ES-I3 (cell line): ENCODE results near the gene TRPM6.

Source experiments
- H3K36me3 ChIP-seq: 2 replicates; pipeline ENCODE4 v1.6.1; 2013; ENCODE audit warnings: mild to moderate bottlenecking, low read length, control low read depth, moderate library complexity; ENCODE audit not compliant: insufficient read depth
- H3K4me1 ChIP-seq: 2 replicates; pipeline ENCODE4 v1.6.1; 2013; ENCODE audit warnings: mild to moderate bottlenecking, control low read depth, low read length; ENCODE audit not compliant: insufficient read depth
- H3K9ac ChIP-seq: 2 replicates; pipeline ENCODE4 v1.6.1; 2013; ENCODE audit warnings: low read depth, mild to moderate bottlenecking, low read length, moderate library complexity
- H3K9me3 ChIP-seq: 2 replicates; pipeline ENCODE4 v1.6.1; 2013; ENCODE audit warnings: mild to moderate bottlenecking, low read length, moderate library complexity; ENCODE audit not compliant: control insufficient read depth, insufficient read depth

TRPM6 gene

DNA sequence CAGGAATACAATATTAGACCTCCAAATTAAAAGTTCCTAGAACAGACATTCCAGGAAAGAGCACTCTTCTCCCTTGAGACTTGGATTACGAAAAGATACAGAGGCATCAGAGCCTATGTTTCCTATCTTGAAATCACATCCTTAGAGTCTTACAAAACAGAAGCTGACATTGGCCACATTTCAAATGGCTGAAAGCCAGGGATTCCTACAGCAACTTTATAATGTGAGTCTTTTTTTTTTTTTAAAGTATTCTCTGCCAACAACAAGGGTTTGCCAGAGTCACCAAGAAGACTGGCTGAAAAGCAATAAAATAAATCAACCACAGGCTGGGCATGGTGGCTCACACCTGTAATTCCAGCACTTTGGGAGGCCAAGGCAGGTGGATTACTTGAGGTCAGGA, 63.1 kb downstream of the TRPM6 start:
- Histone ChIP-seq H3K9me3 (no peaks in the 10 kb centered on the region), H3K36me3 (no peaks in the 10 kb centered on the region), H3K4me1 (peaks cover 9% of the 10 kb centered on the region), H3K9ac (no peak overlapping the region)

DNA sequence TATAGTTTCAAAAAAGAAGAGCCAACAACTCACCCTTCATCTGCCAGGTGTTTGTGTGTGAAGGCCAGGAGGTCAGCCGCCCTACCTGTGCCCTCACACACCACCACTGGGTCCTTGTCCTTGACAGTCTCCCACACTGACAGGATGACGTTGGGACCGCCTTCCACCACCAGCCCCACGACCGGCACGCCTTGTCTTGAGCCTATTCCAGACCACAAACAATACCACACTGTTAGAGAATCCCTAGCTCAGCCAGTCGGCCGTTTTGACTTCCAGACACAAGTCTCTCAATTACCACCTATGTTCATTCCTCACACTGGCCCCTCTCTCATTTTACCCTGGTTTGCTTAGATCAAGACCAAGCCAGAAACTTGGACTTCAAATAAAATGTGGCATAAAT, 66.1 kb downstream of the TRPM6 start:
- Histone ChIP-seq H3K4me1 (peaks cover 9% of the 10 kb centered on the region), H3K36me3 (no peaks in the 10 kb centered on the region), H3K9ac (no peak overlapping the region)

DNA sequence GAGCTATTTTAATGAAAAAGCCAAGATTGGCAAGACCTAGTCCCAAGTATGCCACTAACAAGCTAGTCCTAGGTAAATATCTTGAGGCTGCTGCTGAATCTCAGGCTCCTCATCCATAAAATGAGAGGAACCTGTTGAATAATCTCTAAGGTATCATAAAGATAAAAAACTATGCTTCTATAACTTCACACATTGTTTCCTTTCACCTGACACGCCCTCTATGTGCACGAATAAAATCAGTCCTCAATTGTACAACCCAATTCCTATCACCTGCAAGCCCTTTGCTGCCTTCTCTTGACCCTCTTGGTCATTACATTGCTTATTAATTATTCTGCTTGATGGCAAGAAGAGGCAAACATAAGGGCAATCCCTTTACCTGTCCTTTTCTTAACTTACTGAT, 69.9 kb downstream of the TRPM6 start:
- Histone ChIP-seq H3K4me1 (no peaks in the 10 kb centered on the region), H3K9me3 (no peaks in the 10 kb centered on the region), H3K36me3 (no peaks in the 10 kb centered on the region), H3K9ac (no peak overlapping the region)

More for the DNA sequence above, 66.1 kb downstream of the TRPM6 start:
- no peaks in the 10 kb centered on the region for H3K9me3 ChIP-seq

DNA sequence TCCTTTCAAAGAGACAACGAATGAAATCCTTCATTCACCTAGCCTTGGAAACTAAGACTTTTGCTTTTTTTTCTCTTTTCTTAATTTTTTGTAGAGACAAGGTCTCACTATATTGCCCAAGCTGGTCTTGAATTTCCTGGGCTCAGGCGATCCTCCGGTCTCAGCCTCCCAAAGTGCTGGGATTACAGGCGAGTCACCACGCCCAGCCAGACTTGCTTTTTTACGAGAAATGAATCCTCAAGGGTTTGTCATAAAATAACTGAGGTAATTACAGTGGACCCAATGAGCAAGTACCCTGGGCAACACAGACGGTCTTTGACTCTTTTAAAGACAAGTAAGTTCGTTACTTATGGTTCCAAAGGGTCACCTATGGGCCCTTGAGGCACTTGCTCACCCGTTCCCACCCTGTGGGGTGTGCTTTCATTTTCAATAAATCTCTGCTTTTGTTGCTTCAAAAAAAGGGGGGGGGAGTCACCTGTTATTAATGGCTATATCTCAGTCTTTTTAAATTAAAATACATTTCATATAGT, 70.4 kb downstream of the TRPM6 start:
- Histone ChIP-seq H3K36me3 (no peaks in the 10 kb centered on the region), H3K9me3 (no peaks in the 10 kb centered on the region)

DNA sequence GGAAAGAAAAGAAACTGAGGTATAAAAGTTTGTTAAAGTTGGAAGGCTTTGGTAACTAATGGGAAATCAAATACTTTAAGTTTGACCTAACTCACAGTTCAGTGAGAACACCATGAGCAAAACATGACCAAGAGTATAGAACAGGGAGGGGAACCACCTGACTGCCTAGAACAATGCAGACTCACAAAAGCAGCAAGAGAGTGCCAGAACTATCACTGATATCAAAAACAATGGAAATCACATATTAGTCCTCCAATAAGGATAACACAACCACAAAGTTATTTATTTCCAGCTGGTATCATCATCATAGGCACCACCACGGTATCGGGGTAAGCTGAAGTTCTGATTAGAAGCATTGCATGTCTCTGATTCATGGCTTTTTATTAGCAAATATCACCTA, 77.5 kb downstream of the TRPM6 start:
- Histone ChIP-seq H3K9me3 (no peaks in the 10 kb centered on the region), H3K4me1 (no peaks in the 10 kb centered on the region), H3K9ac (no peak overlapping the region), H3K36me3 (no peaks in the 10 kb centered on the region)

More for the DNA sequence above, 70.4 kb downstream of the TRPM6 start:
- no peaks in the 10 kb centered on the region for H3K4me1 ChIP-seq
- H3K9ac ChIP-seq, result no peak overlapping the region

DNA sequence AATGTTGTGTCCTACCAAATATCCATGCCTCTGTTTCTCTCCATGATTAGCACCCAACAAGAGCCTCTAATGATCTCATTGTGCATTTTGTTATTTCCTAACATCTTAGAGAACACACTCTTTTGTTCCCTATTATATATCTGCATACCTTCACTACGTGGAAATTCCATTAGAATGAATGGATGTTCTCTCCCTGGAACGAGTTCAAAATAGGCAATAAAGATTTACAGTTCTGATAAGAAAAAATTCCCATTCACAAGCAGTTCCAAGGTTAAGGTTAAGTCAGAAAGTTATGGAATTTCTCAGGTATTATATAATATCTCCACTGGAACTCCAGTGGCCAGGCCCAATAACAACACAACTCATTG, 83.7 kb downstream of the TRPM6 start:
- Histone ChIP-seq H3K9me3 (no peaks in the 10 kb centered on the region; the same call in 1 of the 2 replicates), H3K36me3 (no peaks in the 10 kb centered on the region), H3K4me1 (peaks cover 5% of the 10 kb centered on the region; the same call in 1 of the 2 replicates), H3K9ac (no peak overlapping the region)

DNA sequence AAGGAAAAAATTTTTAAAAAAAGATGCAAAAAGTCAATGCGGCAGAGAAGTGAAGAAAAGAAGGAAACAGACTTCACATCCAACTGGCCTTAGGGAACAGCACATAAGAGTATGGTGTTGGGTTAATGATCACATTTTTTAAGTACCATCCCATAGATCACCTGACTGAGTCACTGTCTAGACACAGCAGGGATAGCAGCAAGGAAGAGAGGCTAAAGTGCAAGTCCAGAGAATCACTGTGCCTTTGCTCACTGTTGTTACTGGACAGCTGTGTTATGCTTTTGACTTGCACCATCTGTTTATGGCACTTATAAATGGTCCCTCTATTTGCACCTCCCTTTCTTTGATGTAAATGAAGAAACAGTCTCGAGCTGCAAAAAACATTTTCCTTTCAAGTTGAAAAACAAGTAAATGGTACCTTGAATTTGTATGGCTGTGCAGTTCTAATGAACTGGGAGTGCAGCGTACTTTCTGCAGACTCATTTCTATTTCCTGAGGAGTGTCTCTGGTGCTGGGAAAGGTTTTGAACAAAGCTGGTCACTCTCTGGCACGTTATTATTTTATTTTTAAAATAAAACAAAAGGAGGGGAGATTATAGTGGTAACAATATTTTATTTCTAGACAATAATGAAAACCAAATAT, 84.2 kb downstream of the TRPM6 start:
- Histone ChIP-seq H3K9me3 (no peaks in the 10 kb centered on the region; the same call in 1 of the 2 replicates), H3K9ac (no peak overlapping the region), H3K36me3 (no peaks in the 10 kb centered on the region), H3K4me1 (peaks cover 5% of the 10 kb centered on the region; the same call in 1 of the 2 replicates)

DNA sequence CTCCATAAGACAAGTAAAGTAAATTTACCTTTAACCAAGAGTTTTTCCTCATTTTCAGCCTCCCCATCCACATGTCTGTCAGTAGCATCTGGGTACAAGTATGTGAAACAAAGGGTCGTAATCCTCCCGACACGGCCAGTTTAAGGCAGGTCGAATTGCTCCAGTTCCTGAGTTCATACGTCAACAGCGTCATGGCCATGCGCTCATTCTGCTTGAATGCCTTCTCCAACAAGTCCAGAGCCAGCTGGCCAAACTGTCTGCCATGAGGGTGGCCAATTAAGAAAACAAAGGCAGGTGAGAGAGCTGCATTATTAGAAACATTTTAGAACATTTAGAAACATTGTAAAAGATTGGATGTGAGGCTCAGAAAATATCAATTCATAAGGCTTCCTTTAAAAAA, 87.5 kb downstream of the TRPM6 start:
- Histone ChIP-seq H3K4me1 (peaks cover 5% of the 10 kb centered on the region; the same call in 1 of the 2 replicates), H3K9ac (no peak overlapping the region), H3K36me3 (no peaks in the 10 kb centered on the region)

DNA sequence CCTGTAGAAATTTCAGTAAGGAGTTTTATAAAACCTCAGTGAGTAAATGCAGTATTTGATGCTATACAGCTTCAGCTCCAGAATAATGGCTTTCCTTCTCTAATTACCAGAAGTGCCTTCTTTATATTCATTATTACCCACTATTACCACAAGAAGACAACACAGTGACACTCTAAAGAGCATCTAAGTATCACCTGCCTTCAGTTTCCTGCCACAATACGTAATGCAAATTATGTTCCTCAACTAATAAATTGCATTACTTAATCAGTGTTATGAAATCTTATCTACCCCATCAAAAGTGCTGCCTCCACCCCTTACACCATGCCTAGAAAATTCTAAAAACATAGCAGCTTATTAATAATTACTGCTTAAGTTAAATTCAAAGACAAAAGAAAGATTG, 91.9 kb downstream of the TRPM6 start:
- Histone ChIP-seq H3K4me1 (no peaks in the 10 kb centered on the region), H3K36me3 (no peaks in the 10 kb centered on the region), H3K9ac (no peak overlapping the region), H3K9me3 (no peaks in the 10 kb centered on the region)

More for the DNA sequence above, 87.5 kb downstream of the TRPM6 start:
- no peaks in the 10 kb centered on the region; the same call in 1 of the 2 replicates for H3K9me3 ChIP-seq

DNA sequence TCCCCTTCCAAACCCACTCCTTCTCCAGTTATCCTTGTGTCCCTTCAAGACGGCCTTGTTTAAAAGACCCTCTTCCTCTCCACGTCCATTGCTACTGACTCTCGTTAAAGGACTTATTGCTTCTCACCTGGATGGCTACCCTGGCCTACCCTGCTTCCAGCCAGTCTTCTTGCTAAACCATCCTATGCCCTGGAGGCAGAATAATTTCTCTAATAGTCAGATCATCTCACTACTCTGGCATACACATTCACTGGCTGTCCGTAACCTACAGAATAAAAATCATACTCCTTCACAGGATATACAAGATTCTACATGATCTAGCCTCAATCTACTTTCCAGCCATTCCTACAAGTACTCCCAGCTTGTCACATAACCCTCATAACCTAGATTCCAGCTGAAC, 92.6 kb downstream of the TRPM6 start:
- Histone ChIP-seq H3K4me1 (no peaks in the 10 kb centered on the region), H3K9ac (no peak overlapping the region), H3K36me3 (no peaks in the 10 kb centered on the region), H3K9me3 (no peaks in the 10 kb centered on the region)

DNA sequence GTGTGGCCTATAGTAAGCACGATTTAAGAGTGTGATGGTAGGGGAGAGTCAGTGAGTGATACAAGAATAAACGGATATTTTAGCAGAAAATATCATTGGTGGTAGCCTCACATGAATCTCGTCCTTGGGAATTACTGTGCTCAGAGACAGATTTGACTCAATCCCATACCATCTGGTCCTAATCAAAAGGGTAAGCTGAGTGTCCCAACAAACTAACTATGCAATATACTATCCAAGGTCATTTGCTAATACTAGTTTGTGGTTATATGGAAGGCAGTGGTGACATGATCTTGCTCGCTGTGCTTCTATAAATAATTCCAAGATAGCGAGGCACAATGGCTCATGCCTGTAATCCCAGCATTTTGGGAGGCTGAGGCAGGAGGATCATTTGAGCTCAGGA, 103.2 kb downstream of the TRPM6 start:
- H3K9ac ChIP-seq, result no peak overlapping the region
- no peaks in the 10 kb centered on the region for H3K9me3 ChIP-seq
- H3K4me1 ChIP-seq, result 0 out of 2 replicates have a peak, but pooled peaks cover 4% of the 10 kb centered on the region
- H3K36me3 ChIP-seq, result no peaks in the 10 kb centered on the region

DNA sequence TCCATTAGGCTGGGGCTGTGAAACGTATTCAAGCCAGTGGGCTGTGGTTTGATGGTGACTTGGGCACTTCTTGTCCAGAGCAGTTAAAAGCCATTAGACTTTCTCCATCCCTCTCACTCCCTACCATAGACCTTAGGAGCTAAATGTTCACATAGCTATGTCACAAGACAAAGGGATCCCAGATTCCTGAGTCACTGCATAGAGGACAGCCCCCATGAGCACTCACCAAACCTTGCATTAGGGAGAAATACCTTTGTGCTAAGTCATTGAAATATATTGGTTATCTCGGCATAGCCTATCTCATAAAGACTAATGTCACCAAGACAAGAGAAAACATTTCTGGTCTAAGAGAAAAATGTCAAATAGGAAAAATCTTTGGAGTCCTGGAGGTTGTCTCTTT, 104.3 kb downstream of the TRPM6 start:
- H3K4me1 ChIP-seq, result 0 out of 2 replicates have a peak, but pooled peaks cover 4% of the 10 kb centered on the region
- H3K9ac ChIP-seq, result no peak overlapping the region
- H3K9me3 ChIP-seq, result no peaks in the 10 kb centered on the region
- no peaks in the 10 kb centered on the region for H3K36me3 ChIP-seq

DNA sequence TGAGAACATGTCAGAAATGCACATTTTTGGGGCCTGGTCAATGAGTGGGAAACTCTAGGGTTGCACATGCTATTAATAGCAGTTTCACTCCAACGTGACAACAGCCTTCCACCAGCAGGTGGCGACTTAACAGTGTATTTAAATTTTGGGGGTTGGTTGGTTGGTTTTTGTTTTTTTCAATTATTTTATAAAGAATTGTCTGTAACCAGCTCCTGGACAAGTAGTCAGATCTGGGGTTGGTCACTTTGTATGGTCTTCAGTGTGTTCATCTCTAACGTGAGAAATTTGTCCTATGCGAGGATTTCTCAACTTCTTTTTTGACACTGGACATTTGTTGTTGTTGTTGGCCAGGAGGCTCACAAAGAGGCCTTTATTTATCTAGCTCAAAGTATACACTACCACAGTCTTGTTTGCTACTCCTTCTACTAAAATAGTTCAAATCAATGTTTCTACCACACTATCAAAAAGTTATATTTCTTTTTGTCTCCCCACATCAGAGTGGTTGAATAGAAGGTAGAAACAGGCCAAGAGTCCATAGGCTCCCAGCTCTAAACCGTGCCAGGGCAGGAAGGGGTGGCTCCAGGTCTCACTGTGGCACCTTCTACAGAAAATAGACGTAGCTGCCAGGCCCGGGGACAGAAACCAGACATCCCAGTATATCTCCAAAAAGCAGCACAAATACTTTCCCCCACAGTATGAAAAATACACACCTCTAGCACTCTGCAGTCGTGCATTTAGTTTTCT, 110.4 kb downstream of the TRPM6 start:
- Histone ChIP-seq H3K9ac (no peak overlapping the region), H3K9me3 (no peaks in the 10 kb centered on the region), H3K4me1 (no peaks in the 10 kb centered on the region), H3K36me3 (no peaks in the 10 kb centered on the region)

DNA sequence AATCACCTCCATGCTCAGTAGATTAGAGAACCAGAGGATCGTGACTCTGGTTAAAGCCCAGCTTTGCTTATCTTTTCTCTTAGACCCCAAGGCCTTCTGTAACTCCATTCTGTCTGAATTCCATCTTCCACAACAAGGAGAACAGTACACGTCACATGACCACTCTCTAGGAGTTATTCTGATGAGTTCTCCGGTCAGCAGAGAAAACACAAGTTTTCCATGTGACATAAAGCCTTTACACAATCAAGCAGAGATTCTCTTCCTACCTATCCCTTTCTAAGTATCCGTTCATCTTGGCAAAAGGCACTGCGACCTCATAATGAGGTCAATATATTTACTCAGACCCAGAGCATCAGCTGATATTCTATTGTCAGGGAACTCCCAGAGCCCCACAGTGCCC, 112.3 kb downstream of the TRPM6 start:
- H3K4me1 ChIP-seq, result no peaks in the 10 kb centered on the region
- no peaks in the 10 kb centered on the region for H3K9me3 ChIP-seq
- H3K9ac ChIP-seq, result no peak overlapping the region
- H3K36me3 ChIP-seq, result no peaks in the 10 kb centered on the region
